Right renal cortex interstitium (tissue), 3 donors: ENCODE measurements around the gene GPATCH8. TPM values are rescaled to one million over a fixed set of nuclear protein-coding genes. Genes with fewer than 3 reads are reported as not detected.
A peak's percentile ranks its signal among the peaks of the same experiment; 100 is the strongest.
"Not testable (repeated sequence)": the region's sequence is repeated elsewhere in the genome, so short reads cannot be mapped to it uniquely, and the experiment has no call there.

ENCODE experiments used
- DNase-seq, 3 donors: peaks; one replicate each; pipeline ENCODE4 v3.0.0-alpha.2; 2013; ENCODE audit warnings: low read depth in 3 of 3, low spot score in 2 of 3
- polyA plus RNA-seq, 3 donors: library from polyadenylated mRNA; unstranded; fragments of 120-200 nt; gene quantifications; one replicate each; pipeline ENCODE4 v1.2.1, GENCODE V29; 2013; ENCODE audit not compliant: insufficient read length in 3 of 3

The GPATCH8 gene
- 10 to 100 TPM; 38.3 to 45.8 (median 42.3) TPM for polyA plus RNA-seq

DNA sequence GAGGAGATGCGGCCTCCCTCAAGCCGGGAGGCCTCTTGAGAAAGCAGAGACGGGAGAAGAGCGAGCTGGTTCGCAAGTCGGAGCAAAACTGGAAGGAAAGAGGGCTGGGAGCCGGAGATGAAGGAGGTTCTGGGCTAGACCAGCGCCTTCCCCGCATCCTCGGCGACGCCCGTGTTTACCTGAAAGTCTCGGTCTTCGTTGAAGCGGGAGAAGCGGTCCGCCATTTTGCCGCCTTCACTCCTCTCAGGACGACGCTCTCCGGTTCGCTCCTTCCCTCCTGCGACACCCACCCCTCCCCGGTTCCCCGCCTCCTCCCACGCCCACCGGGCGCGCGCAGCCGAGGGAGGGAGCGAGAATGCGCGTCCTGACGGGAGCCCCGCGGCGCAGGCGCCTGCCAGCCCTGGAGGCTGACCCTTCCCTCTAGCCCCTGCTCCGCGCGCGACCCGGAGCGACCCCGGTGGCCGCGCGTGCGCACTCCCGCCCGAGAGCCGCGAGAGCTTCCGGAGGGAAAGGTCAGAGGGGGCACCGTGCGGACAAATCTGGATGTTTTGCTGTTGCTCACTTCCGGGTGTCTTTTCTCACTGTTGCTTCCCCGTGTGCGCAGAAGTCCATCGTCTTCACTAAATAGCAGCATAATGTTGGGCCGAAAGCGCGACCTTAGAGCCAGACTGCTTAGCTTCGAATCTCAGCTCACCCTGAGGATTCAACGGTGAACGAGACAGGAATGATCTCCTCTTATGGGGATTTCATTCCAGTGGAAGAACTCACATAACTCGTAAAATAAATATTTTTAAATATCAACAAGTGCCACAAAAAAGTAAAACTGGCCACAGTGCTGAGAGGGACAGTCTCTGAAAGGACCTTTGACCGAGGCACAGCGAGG, at the start of gene GPATCH8:
GPATCH8 (minus strand) TSS at position 260 of the 883 bp plus-strand sequence; CDS start at position 224, 36 bp downstream.
- peak; percentile 86 to 89 (median 89) for DNase-seq

DNA sequence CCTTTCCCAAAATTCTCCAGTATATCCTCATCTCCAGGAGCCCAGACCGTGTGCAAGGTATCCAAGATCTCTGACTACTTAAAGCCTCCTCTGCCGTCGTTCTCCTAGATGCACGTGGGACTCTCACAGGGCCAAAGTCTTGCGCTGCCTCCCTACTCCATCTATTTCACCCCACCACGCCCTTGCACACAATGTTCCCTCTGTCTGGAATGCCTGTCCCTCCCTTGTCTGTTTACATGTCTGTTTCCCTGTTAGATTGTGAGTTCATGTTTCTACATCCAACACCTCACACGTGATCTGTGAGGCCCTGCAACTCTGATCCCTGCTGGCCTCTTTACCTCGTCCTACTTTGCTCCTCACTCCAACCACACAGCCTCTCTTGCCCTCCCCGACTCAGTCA, 49.2 kb upstream of the GPATCH8 start:
- no peak for DNase-seq

DNA sequence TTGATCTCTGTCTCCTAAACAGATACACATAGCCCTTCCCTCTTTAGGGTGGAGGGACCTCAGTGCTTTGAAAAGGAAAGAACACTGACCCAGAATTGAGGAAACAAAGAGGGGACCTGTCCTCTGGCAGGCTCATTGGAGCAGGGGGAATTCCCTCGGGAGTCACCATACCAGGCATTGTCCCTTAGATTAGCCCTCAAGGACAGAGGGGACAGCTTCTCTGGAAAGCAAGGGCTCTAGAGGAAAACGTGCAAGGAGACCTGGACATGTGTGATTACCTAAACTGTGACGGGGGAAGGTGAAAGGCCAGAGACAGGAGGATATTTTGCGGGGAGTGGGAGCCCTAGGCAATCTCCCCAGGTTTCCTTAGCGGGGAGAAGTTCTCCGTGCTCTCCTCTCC, 46.5 kb upstream of the GPATCH8 start:
- no peak for DNase-seq

DNA sequence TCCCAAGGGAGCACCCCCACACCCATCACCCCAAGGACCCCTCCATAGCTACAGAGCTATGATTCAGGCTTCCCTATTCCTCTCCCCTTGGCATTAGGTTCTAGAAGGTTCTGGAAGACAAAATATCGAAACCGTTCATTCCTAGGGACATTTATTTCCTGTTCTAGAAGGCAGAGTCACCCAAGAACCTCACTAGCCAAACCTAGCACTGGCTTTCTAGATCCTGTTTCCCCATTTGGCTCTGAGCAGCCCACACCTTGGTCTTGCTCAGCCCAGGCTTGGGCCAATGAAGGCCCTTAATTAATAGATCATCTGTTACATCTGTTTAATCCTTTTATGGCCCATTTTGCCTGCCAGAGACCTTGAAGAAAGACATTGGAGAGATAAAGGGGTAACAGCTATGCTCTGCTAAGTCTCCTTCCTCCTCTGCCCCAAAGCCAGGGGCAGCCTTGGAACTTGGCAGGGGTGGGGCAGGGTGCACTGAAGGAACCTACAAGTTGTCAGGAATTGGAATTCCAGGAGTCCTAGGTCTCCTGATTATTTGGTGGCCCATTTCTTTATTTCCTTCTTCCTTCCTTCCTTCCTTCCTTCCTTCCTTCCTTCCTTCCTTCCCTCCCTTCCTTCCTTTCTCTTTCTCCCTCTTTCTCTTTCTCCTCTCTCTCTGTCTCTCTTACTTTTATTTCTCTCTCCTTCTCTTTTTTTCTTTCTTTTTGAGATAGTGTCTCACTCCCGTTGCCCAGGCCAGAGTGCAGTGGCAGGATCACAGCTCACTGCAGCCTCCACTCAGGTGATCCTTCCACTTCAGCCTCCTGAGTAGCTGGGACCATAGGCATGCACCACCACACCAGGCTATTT, 45.4 kb upstream of the GPATCH8 start:
- DNase-seq = no peak

DNA sequence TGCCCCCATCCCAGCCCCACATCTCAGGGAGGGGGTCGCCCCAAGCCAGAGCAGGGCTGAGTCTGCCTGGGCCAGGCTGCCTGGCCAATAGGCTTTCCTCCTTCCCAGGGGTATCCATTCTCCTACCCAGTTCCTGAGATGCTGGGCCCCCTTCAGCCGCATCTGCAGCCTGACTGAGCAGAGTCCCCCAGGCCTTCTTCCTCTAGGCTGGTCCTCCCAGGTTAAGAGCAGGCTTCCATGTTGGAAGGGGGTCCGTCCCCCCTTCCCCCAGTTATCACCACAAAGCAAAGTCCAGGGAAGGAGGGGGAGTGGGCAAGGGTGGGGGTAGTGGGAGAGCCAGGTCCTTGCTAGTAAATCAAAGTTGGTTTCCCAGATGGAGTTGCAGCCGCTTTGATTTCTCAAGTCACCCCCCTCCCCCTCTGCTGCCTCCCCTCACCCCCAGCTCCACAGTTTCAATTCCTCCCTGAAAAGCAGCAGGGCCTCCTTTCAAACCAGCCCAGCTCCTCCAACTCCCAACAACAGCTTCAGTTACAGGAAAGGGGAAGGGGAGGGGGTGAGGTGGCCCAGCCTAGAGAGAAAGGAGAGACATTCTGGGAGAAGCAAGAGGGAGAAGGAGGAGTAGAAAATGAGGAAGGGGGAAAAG, 44.5 kb upstream of the GPATCH8 start:
- DNase-seq = no peak

DNA sequence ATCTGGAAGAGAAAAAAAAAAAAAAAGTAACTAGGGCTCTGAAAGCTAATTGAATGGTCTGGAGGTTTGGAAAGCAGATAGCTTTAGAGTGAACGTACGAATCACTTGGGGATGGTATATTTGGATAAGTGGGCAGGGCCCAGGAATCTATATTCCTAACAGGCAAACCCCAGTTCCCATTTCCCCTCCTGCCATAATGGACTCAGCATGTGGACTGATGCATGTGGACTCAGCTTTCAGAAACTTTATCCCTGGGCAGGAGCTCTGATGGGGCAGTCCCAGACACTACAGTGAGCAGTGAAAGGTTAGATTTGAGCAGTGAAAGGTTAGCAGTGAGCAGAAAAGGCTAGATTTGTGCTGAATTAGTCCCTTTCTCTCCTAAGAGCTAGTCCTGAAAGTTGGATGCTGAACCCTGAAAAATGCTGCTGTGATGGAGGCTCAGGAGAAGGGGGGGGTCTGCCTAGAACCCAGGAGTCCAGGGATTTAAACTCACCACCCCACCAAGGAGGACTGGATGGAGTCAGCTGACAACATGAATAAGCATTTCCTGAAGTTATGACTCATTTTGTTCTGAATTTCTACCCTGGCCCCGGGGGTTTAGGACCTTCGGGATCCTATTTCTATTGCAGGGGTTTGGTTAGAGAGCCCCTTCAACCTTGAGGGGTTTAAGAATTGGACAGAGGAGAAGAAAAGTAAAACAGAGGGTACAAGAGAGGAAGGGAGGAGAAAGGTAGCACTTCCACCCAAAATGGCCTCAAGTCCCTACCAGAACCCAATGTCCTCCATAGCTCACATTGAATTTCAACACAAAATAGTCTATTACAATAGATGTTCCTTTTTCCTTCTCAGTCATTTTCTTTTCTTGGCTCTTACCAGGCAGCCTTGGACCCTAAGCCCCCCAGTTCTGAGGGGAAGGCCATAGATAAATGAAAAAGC, 43.7 kb upstream of the GPATCH8 start:
- DNase-seq = no peak

DNA sequence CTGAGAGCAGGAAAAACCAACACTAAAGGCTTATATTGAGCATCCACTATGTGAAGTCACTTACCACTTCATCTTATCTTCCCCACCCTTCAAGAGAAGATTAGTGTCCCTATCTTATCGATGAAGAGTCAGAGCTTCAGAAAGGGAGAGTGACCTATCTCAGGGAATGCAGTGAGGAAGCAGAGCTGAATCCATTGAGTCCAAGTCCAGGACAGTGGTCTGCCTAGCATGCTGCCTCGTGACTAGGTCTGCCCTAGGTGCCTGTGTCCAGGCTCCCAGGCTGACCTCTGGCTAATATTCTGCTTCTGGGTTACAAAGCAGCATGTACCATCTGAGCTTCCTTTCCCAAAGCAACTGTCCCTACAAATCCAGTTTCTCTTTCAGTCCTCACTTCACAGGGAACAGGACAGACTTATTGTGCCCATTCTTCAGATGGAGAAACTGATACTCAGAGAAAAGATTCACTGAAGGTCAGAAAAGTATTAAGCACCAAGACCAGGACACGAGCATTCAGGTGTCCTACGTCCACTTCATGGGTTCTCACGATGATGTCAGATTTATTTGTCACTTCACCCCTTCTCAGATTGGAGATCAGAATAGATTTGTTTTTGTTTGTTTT, 40.8 kb upstream of the GPATCH8 start:
- no peak for DNase-seq

DNA sequence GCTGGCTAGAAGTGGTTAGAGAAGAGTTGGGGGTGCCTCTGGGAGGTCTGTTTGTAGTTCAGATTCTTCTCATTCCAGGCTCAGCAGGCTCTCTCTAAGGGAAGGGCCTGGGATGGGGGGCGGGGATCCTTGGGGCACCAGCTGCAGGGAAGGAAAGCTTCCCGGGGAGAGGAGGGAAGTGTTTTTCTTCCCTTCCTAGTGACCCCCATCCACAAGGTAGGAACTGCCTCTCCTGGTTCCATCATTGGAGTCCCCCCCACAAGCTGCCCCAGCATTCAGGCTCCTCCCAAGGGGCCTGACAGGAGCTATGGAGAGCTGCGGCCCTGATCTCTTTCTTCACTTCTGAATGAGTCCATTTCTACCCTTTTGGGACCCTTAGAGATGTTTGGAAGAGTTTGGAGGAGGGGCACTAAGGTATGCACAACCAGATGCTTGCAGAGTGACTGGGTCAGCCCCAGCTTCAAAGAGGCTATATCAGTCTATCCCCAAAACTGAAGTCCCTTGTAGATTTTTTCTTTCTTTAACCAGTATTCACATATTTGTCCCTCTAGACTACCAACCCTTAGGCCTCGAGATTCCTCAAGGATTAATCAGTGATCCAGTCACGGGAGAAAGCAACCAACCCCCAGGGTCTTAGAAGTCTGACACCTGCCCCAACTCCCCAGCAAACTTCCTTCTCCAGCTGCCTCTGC, 40.2 kb upstream of the GPATCH8 start:
- DNase-seq = no peak

DNA sequence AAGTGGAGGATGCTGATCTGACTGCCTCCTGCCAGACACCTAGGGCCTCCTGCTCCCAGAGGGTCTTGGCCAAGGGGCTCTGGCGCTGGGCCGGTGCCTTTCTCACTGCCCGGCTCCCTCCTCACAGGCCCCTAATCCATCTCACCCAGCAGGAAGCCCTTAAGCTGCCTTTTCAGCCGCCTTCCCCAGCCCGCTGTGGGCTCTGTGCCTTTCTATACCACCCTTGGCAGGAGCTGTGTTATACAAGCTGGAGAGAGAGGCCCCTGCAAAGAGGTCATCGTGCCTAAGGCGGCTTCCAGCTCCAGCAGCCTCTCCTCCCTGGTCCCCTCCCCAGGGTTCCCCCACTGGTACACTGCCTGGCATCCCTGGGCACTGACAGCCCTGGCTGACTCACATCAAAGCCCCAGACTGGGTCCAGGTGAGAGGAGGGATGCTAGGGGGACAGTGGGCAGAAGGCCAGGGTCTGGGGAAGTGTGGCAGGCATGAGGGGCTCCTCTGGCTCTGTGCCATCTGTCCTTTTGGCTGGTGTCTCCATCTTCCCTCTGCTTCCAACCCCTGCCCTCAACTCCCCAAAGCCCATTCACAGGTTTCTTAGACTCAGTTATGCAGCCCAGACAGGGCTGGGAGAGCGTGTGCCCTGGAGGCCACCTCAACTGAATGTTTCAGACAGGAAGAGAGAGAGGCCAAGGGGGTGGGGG, 38.8 kb upstream of the GPATCH8 start:
- no peak for DNase-seq

DNA sequence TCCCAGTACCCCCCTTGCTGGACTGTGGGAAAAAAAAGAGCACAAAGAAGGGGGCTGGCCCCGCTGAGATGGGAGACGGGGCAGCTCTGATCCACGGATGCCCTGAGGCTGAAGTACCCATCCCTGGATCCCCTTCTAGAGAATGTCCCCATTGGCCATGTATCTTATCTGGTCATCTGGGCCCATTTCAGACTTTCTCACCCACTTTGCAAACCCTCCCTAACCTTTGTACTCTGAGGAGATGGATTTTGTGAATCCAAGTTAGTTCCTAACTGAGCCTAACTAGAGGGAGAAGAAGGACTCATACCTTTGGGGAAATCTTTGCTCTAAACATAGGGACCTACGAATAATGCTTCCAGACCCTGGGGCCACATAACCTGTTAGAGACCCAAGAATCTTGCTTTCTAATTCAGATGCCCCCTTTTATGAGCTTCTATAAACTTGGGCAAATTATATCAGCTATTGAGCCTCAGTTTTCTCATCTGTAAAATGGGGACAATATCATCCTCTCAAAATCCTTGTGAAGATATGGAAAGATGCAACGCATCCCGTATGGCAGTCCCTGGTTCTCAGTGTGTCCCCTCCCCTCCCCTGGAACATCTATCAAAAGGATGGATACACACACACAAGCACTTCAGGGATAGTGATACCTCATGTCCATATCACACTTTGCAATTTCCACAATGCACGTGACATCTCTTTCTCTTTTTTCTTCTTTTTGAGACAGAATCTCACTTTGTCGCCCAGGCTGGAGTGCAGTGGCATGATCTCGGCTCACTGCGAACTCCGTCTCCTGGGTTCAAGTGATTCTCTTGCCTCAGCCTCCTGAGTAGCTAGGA, 37.3 kb upstream of the GPATCH8 start:
- DNase-seq = no peak

DNA sequence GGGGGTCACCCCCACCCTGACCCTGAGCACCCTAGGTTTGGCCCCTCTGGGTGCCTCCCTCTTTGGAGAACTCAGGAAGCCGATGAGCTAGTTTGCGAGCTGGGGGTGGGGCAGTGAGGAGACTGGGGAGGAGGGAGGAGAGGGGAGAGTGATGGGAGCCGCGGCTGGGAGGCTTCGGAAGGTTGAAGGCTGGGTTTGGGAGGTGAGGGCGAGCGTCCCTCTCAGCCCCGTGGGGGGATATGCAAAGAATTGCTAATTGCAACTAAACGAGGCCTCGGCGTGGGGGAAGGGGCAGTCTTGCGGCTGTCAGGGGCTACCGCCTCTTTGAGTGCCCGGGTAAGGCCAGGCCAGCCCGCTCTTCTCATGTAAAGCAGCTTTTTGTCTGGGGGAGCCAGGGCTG, 36.5 kb upstream of the GPATCH8 start:
- DNase-seq = no peak

DNA sequence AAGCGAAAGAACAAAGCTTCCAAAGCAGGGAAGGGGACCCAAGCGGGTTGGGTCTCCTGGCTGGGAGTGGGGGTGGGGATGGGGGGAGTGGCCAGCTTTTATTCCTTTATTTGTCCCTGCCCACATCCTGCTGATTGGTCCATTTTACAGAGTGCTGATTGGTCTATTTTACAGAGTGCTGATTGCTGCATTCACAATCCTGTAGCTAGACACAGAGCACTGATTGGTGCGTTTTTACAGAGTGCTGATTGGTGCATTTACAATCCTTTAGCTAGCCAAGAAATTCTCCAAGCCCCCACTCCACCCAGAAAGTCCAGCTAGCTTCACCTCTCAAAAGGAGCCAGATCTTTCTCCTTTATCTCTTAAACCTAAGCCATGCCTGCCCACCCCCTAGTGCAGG, 34.7 kb upstream of the GPATCH8 start:
- DNase-seq = not testable (repeated sequence)

DNA sequence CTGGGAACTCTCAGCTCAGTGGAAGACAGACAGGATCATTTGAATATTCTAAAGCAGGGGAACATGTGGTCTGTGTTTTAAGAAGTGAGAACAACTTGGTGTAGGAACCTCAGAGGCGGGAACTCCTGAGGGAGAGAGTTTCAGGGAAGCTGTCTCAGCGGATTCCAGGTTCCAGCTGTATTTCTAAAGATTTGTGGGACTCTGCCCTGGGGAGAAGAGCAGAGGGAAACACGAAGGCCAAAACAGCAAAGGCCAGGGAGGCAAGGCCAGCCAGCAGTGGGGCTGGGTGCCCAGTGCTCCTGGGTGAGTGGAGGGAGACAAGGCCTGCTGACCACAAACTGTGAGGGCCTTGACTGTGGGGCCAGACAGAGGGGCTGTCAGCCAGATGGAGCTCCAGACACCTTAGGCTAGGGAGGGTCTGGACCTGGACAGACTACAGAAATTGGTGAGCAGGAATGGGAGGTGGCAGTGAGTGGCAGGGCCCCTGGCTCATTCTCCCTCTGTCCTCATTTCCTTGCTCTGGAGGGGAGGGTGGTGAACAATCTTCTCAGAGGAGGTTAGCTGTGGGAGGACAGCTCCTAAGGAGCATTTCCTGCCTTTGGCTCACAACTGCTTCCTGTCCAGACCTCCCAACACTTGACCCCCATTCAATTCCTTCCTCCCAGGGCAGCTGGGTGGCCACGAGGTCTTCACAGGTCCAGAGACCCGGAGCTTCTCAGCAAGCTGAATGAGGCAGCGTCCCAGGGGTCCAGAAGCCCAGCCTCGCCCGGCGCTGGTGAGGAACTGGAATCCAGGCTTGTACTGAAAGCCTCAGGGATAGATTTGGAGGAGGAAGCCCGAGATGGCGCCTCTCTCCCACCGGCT, 33.1 kb upstream of the GPATCH8 start:
- DNase-seq = no peak

DNA sequence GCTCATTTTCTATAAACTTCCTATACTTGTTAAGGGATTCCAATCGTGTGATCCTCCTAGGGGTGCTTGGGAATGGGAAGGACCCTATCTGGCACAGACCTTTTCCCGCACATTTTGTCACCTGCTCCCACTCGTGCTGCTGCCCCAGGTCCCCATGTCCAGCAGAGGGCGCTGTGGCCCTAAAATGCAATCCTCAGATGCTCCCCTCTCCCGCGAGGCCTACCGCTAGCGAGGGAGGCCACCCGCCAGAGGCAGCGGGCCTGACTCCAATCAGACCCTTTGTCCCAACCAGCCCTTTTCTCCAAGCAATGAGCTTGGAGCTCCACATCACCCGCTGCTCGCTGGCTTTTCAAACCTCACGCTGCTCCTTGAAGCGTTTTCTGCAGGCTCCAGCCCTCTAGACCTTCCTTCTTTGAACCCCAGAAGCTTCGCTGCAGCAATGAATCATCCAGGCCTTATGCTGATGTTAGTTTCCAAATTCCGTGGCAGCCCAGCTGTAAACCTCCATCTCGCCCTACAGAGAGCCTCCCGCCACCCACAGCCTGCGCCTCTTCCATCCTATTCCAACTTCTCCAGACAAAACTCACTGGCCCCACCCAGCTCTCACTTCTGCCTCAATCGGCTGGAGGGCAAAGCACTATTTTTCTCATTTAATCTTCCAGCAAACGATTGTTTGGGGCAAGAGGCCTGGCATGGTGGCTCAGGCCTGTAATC, 30.5 kb upstream of the GPATCH8 start:
- DNase-seq = peak in 1 of 3 donors; percentile 87

DNA sequence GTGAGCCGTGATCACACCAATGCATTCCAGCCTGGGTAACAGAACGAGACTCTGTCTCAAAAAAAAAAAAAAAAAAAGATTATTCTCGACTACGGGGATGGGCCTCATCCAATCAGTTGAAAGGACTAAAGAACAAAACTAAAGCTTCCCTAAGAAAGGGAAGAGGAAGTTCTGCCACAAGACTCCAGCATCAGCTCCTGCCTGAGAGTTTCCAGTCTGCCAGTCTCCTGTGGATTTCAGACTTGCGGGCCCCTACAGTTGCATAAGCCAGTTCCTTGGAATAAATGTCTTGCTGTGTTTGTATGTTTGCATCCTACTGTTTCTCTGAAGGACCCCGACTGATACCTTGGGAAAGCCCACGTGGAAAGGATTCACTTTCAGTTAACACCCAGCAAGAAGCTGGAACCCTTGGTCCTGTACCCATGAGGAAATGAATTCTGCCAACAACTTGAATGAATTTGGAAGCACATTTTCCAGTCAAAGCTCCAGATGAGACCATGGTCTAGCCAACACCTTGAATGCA, 27.8 kb upstream of the GPATCH8 start:
- DNase-seq = no peak

DNA sequence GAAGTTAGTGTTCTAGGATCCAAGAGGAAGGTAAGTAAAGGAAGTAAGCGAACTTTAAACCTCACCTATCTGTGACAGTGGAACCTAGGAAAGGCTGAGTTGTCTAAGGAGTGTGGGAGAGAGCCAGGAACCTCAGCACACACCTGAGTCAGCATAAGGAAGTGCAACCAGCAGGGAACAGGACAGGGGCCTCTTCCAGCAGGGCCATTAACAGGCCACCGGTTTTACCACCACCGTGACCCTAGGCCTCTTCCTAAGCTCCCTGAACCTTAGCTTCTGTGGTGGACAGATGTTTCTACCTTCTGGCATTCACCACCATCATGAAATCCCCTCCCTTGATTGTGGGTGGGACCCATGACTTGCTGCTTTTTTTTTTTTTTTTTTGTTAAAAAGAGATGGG, 26.7 kb upstream of the GPATCH8 start:
- no peak for DNase-seq
